ENCODE data around the gene RBMX.

- no peak for TF ChIP-seq ZBTB21 (tag by site-specific recombination; IDR thresholded peaks at IDR 0.05)
- no peak for TF ChIP-seq CTCF (tag by site-specific recombination; IDR thresholded peaks at IDR 0.05)
Observed at GRCh38 chrX:136909119-136909705, 28.7 kb upstream of the RBMX start.
